Right hindlimb (tissue), 1 donor: ENCODE measurements around the gene SLC7A9.
"Not testable (repeated sequence)": the region's sequence is repeated elsewhere in the genome, so short reads cannot be mapped to it uniquely, and the experiment has no call there.

Experiments used
- DNase-seq: peaks from one replicate; pipeline ENCODE4 v3.0.0-alpha.2; 2018

The SLC7A9 gene

DNA sequence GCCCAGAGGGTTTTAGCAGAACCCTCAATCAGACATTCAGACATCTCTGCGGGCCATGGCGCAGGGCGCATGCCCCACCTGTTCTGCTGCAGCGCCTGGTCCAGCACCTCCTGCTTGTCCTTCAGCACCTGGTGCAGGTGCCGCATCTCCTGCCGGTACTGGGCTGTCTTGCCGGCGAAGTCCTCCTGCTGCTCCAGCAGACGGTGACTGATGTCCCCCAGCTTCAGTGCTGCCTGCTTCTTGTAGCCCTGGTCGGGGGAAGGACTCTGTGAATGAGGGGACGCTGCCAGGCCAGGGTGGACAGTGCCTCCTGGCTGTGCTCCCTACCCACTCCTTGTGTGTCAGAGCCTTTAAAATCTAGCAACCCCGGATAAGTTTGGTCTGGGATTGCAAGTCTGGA is 12.2 kb upstream of the SLC7A9 start:
- no peak for DNase-seq

DNA sequence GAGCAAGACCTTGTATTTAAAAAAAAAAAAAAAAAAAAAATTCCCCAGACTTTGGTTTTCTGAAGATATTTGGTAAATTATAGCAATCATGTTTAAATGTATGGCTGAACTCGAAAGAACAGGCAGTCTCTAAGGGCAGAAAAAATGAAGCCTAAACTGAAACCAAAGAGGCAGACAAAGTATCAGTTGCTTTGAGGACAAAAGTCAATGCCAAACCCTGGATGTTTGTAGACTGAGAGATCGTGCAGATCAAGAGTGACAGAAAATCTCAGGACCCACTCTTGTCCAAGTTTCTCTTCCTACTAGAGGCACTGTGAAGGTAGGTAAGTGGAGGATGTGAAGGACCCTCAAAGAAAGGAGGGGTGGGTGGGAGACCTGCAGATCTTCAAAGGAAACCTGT is 11.1 kb upstream of the SLC7A9 start:
- no peak for DNase-seq

DNA sequence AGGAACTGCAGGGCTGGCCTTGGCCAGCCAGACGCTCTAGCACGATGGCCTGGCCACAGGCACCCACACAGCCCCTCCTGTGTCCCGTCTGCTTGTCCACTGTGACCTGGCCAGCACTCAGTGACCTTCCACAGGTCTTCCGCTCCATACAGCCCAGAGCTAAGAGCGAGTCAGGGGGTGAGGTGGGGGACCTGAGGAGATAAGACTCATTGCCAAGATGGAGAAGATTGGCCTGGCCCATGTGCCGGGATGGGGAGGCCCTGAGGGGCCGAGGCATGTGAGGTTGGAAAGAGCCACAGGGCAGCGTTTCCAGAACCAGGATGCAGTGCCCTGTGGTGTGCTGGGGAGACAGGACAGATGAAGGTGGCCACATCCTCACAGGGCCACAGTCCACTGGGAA is 10.2 kb upstream of the SLC7A9 start:
- no peak for DNase-seq

DNA sequence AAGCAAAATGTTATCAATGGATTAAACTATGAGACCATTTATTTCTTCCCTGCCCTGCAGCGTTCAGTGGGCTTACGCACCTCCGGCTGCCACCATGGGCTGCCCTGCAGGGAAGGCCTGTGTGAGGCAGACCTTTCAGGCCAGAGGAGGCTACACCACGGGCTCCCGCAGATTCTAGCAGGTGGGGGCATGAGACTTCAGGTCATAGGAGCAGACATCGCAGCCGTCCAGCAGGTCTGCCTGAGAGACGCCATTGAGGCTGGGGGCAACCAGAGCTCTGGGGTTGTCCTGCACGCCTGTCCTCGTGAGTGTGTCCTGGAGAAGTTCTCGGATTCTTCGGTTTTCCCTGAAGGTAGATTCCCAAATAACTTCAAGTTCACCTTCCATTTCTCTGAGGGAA is 9.4 kb upstream of the SLC7A9 start:
- no peak for DNase-seq

DNA sequence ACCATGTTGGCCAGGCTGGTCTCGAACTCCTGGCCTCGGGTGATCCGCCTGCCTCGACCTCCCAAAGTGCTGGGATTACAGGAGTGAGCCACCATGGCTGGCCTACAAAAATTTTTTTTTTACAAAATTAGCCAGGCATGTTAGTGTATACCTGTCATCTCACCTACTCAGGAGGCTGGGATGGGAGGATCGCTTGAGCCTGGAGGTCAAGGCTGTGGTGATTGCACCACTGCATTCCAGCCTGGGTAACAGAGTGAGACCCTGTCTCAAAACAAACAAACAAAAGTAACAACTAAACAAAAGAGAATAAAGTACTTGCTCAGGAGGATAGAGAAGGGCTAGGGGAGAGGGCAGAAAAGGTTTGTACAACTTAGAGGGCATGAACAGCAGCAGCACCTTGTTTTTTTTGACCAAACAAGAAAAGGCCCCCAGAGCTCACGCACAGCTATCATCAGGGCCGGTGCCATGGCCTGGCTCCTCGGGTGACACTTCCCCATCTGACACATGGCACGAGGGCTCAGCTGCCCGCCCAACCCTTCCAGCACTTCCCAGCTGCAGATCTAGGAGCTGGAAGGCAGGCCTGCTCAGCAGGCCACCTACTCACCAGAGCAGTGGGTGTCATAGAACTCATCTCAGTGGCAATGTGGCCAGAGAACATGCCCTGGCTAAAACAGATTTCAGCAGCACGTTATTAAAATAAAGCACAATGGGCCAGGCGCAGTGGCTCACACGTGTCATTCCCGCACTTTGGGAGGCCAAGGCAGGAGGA is 8.6 kb upstream of the SLC7A9 start:
- DNase-seq: no peak

DNA sequence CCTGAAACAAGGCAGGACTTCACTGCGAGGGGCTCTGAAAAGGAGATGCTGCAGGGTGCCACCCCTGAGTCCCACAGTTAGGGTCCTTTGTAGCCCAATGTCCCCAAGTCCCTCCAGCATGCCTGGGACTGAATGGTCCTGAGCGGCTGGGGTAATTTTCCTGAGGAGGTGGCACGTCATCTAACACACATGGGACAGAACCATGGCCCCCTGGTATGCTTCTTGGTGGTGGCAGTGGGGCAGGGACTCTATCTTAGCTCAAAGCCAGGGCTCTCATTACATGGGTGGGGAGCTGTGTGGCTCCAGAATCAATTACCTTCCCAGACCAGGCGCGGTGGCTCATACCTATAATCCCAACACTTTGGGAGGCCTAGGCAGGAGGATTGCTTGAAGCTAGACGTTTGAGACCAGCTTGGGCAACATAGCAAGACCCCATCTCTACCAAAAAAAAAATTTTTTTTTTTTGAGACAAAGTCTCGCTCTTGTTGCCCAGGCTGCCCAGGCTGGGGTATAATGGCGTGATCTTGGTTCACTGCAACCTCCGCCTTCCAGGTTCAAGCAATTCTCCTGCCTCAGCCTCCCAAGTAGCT is 7.9 kb upstream of the SLC7A9 start:
- DNase-seq: no peak

DNA sequence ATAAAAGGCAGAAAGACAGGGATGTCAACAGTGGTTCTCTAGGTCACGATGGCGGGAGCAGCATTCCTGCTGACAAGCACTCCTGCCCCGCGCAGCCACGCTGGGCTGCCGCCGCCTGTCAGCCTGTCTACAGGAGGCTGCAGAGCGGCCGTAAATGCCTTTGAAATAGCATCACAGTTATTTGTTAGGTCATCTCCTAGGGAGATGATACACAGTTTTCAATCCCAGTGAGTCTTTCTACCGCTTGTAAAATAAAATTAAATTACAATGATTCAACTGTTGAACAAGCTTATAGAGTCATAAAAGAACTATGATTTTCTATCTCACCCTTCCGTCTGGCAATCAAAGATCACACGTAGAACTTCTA is 7.3 kb upstream of the SLC7A9 start:
- DNase-seq: no peak

DNA sequence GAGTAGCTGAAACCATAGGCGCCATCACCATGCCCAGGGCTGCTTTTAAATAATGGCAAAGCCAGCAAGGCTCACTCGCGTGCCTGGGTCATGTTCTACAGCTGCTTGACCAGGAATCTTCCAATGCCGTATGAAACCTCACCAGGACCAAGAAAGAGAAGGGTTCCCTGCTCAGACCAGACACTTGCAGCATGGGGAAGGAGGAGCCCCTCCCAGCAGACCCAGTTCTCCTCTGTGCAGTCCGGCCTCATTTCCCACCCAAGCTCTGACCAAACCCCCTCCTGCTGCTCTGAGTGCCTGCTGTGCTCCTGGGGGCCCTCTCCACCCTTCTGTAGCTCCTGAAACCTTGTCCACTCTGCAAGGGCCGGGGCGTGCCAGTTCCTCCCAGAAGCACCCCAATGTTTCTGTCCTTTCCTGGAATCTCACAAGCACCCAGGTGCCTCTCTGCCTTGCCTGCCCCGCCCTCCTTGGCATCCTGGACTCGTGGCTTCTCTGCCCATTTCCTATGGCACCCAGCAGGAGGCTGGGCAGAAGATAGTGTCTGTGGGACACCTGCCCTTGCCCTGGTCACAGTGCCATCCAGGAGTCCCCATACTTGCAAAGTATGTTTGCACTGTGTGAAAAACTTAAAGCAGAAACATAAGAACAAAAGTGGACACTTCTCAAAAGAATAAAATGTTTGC is 6.8 kb upstream of the SLC7A9 start:
- DNase-seq: no peak

DNA sequence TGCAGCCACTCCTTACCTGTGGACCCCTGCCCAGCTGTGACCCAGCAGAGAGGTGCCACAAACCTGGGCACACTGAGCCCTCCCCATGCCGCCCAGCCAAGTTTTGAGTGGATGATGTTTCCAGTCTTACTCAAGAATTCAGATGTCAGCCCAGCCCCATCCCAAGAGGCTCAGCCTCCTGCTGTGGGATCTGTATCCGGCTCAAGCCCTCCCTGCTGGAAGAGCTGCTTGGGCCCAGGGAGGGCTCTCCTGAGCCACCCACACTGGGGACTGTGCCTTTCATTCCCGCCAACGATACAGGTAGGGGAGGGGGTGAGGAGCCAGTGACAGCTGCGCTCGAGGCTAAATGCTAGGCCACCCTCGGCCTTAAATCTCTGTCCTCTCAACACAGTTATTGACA is 5.9 kb upstream of the SLC7A9 start:
- no peak for DNase-seq

DNA sequence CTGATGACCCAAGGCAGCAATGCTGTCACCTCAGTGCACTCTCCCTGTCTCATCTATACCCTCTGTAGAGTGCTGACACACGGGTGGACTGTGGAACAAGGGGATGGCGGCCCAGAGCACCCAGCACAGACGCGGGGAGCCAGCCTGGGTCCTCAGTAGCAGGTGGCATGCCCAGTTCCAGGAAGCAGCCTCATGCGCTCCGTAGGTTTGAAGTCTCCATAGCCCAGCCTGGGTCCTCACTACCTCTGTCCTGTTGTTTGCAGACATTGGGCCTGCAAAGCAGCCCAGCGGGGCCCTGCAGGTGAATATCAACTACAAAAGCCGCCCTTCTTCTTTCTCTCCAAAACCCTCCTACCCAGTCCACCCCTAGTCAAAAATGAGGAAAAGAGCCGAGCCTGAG is 5.0 kb upstream of the SLC7A9 start:
- DNase-seq: no peak

DNA sequence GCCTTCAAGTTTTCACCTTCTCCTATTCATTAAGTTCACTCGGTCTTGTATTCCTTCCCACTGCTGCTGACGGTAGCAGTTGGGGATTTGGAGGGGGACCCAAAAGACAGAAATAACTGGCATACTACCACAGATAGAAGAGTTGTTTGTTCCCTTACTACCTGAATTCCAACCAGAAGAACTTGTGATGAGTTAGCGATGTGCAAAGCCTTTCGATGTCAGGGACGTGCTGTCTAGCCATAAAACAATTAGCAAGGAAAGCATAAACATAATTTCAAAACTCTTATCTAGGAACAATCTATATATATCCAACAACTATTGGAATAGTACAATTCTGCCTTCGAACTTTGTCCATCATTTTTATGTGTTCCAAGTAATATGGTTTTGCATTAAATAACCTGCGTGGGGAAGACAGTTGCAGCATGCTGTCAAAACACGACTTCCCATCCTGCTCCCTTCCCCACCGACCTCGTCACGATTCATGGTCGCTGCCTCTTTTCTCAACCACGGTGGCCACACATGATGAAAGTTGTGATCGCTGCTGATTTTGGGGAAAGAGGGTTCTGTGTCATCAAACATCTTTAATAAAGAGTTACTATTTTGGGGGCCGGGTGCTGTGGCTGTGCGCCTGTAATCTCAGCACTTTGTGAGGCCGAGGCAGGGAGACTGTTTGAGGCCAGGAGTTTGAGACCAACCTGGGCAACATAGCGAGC is 3.8 kb upstream of the SLC7A9 start:
- DNase-seq: no peak

DNA sequence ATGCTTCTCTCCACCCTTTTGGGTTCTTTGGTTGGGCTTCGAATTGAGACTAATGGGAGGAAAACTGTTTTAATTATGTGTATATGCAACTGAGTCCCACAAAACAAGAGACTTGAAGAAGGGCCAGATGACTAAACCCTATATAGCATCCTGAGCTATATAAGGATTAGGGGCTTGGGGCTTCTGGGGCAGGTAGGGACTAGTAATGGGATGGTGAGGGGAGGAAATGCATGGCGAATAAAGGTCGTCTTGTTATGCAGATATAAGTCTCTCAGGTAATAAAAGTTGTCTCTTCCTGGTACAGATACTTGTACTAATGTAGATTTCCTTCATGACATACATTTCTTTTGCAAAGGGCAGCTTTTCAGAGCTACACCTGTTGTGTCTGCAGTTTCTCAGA is 2.8 kb upstream of the SLC7A9 start:
- DNase-seq: no peak

DNA sequence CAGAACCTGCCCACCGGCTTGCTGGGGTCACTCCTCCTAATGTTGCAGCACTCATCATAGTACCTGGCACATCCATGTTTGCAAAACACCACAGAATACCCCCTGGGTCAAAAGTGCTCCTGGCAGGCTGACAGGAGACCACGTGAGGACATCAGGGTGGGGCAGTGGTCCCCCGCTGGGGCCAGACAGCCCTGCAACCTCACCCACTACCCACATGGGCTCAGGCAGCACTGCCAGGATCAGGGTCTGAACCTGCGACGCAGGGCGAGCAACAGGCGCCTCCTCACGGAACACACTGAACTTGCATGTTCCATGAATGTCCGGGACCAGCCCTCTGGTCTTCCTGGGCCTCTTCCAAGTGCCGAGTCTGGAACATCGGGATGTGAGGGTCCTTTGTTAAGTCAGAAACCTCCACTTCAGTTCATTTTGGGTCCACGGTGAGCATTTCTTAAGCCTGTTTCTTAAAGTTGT is 1.4 kb upstream of the SLC7A9 start:
- peak; percentile 37 for DNase-seq

DNA sequence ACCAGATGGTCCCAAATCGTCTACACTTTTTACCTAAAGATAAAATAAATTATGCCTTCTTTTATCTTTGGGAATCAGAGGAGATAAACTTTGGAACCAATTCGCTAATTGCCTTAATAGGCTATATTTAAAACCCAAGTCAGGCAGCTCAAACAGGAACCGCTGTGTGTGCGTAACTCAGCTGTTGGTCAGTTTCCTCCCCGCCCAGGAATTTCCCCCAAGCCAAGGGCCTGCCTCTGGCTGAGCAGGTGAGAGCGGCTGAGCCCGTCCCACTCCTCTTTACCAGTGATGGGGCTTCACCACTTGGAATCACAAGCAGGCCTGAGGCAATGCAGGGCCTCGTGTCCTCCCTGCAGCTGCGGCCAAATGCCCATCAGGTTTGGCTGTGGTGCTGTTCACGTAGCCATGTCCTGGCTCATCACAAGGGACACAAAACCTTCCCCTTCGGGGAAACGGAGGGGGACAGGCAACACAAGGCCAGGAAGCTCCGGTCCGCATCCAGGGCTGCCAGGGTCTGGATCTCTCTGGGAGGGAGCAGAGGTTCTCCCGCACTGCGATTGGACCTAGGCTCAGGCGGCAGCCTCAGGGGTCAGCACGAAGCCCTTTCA is 503 bp upstream of the SLC7A9 start:
- DNase-seq: no peak

DNA sequence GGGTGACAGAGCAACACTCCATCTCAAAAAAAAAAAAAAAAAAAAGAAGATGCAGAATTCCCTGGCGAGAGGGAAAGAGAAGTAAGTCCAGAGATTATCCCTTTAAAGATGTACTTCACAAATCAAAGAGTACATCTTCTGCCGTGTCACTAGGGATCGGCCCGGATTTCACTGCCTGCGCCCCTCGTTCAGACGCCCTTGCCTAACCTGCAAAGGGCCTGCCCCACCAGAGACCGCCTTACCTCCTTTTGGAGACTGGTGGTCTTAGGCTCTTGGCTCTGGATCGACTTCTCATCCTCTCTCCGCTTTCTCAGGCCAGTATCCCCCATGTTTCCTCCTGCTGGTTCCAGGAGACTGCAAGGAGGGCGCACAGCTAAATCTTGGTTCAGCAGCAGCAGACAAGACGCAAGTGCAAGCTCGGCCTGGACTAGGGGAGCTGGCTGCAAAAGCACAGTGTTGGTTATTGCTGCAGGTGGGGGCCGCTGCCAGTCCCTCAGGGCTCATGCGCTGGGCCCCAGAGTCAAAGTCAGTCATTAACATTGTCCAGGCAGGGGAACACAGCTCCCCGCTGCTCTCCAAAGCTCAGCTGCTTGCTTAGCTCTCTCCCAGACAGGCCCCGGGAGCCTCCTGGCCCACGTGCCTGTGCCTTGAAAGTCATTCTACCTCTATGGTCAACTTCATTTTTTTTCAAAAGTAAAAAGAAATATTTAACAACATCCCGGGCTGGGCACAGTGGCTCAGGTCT is 1.2 kb downstream of the SLC7A9 start:
- no peak for DNase-seq

DNA sequence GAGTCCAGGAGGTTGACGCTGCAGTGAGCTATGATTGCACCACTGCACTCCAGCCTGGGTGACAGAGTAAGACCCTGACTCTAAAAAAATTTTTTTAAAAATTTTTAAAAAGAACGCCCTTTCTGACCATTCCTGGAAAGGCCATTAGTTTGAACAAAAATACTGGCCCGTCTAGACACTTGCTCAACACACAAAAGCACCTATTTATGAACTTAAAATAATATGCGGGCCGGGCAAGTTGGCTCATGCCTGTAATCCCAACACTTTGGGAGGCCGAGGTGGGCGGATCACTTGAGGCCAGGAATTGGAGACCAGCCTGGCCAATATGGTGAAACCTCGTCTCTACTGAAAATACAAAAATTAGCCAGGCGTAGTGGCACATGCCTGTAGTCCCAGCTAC is 2.1 kb downstream of the SLC7A9 start:
- DNase-seq: not testable (repeated sequence)

DNA sequence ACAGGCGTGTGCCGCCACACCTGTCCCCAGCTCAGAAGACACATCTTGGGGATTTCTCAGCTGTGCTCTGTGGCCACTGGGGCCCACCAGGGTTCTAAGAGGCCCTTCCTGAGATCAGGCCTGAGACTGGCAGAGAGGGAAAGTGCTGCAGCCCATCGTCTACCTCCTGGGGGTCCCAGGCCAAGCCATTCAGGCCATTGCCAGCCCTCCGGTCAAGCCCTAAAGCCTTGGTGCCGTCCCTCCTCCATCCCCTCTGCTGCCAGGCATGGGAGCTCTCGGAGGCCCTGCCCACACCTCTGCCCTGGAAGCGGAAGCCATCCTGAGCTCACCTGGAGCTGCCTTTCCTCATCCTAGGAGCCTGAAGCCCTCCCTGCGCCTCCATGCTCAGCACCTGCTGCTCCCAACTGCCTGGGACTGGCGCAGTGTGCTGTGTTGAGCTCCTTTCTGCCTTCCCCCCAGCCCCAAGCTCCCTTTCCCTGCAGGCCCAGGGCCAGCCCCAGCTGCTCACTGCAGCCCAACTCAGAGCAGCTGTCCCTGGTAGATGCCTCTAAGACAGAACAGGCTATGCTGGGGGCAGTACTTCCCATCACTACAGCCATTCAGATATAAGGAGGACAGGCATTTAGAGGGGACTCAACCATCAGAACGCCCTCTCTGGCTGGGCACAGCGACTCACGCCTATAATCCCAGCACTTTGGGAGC is 2.9 kb downstream of the SLC7A9 start:
- peak; percentile 59 for DNase-seq

DNA sequence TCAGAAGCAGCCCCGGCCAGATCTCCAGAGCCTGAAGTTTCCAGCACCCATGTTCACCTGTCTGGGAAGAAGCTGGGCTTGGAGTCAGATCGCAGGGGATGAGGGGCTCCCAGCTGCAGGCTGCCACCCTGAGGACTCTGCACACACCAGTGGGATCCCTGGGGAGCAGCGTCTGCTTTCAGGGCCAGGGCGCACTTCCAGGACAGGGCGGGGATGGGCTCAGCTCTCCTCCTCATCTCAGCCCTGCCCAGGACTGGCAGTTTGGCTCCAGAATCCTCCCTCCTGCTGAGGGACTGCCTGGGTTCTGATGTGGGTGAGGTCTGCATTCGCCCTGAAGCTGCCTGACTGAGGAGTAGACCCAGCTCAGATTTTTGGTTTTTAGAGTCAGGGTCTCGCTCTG is 3.5 kb downstream of the SLC7A9 start:
- no peak for DNase-seq

DNA sequence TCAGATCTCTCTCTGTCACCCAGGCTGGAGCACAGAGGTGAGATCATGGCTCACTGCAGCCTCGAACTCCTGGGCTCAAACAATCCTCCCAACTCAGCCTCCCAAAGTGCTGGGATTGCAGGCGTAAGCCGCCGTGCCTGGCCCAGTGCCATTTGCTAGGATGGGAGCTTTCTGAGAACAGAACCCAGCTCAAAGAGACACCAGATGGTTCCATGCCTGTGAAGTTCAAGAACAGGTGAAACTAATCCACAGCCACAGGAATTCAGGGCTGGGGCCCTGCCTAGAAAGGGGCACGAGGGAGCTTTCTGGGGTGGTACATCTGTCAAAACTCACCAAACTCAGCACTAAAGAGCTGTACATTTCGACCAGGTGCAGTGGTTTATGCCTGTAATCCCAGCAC is 4.2 kb downstream of the SLC7A9 start:
- DNase-seq: no peak

DNA sequence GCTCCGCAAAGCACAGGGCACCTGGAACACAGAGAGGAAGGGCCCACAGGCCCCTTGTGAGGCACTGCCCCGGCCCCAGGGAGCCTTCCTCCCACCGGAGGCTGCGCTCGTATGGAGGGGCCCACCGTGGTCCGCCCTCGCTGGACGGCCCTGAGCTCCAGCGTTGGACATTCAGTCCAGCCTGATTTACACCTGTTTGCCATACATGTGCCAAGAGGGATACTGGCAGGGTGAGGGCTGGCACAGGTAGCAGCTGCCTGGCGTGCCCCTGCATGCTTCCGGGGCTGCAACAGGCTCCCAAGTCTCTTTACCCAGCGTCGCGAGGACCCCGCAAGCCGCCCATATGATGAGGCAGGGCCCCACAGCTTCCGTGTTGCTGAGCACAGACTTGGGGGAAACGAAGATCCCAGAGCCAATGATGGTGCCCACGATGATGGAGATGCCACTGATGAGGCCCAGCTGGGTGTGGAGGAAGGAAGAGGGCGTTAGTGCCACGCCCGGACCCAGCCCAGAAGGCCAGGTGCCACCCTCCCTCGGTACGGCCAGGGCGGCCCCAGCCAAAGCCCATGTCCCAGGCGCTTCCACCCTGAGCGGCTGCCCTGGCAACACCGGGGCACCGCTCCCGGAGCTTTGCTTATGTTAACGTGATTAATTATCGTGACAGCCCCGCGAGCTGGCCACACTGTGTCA is 5.1 kb downstream of the SLC7A9 start:
- no peak for DNase-seq

DNA sequence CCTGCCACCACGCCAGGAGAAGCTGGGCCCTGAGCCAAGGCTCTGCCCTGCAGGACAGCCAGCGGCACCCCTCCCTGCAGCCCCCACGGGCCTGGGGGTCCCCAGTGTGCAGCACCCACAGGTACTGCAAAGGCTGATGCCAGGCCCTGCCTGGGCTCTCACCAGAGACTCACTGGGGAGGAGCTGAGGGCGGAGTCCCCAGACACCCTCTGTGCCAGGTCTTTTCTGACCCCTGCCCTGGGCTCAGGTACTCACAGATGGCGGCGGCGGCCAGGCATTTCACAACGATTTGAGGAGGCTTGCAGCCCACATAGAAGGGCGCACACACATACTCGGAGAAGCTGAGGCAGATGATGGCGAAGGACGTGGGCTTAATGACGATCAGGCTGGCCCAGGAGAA is 5.7 kb downstream of the SLC7A9 start:
- no peak for DNase-seq
